GM23338 (cell line): ENCODE measurements around the gene POLA1. TPM values are rescaled to one million over a fixed set of nuclear protein-coding genes. Genes with fewer than 3 reads are reported as not detected.

ENCODE experiments used
- ATAC-seq: fragments of 200-7000 bp; cut with Tn5 transposase; 3 replicates; pipeline ENCODE4 v1.9.1; 2020
- DNase-seq: peaks from one replicate; pipeline ENCODE4 v3.0.0-alpha.2; 2015; ENCODE audit warnings: low spot score
- H2AFZ ChIP-seq: fragments of 200-600 bp; sonication (generic); 2 replicates; pipeline ENCODE4 v1.8.0; 2016; ENCODE audit warnings: antibody characterized with exemption, mild to moderate bottlenecking, moderate library complexity
- H3F3A ChIP-seq: fragments of 200-600 bp; sonication (generic); replicated peaks from 2 replicates; pipeline ENCODE4 v1.8.0; 2017; ENCODE audit warnings: antibody characterized with exemption, mixed run types, low read depth
- H3K27ac ChIP-seq: fragments of 200-600 bp; sonication (generic); 2 replicates; pipeline ENCODE4 v1.6.1; 2016; ENCODE audit warnings: low read depth
- H3K27me3 ChIP-seq: fragments of 200-600 bp; sonication (generic); 2 replicates; pipeline ENCODE4 v1.8.0; 2016; ENCODE audit warnings: mild to moderate bottlenecking, mixed run types, moderate library complexity; ENCODE audit not compliant: insufficient read depth
- H3K36me3 ChIP-seq: fragments of 200-600 bp; sonication (generic); 2 replicates; pipeline ENCODE4 v1.8.0; 2016; ENCODE audit warnings: mild to moderate bottlenecking; ENCODE audit not compliant: insufficient read depth
- H3K4me1 ChIP-seq: fragments of 200-600 bp; sonication (generic); 2 replicates; pipeline ENCODE4 v1.8.0; 2016; ENCODE audit warnings: mild to moderate bottlenecking, moderate library complexity; ENCODE audit not compliant: insufficient read depth
- H3K4me2 ChIP-seq: fragments of 200-600 bp; sonication (generic); 2 replicates; pipeline ENCODE4 v1.7.1; 2017; ENCODE audit warnings: mixed run types
- H3K4me3 ChIP-seq: fragments of 200-600 bp; sonication (generic); 2 replicates; pipeline ENCODE4 v1.6.1; 2016; ENCODE audit warnings: mixed run types
- H3K79me2 ChIP-seq: fragments of 200-600 bp; sonication (generic); replicated peaks from 2 replicates; pipeline ENCODE4 v1.8.0; 2017; ENCODE audit warnings: mild to moderate bottlenecking; ENCODE audit not compliant: insufficient read depth
- H3K9me2 ChIP-seq: fragments of 200-600 bp; sonication (generic); 2 replicates; pipeline ENCODE4 v1.8.0; 2017; ENCODE audit not compliant: insufficient read depth
- H4K20me1 ChIP-seq: fragments of 200-600 bp; sonication (generic); replicated peaks from 2 replicates; pipeline ENCODE4 v1.8.0; 2017; ENCODE audit warnings: mild to moderate bottlenecking; ENCODE audit not compliant: insufficient read depth
- H3K27ac Mint-ChIP-seq: 2 replicates; pipeline ENCODE4 v1.8.0; 2020; ENCODE audit warnings: inconsistent platforms, mild to moderate bottlenecking, moderate library complexity, mixed read lengths
- H3K27me3 Mint-ChIP-seq: 3 replicates; pipeline ENCODE4 v1.8.0; 2022; ENCODE audit warnings: low read depth, mild to moderate bottlenecking, moderate library complexity, mixed read lengths, inconsistent platforms; ENCODE audit not compliant: insufficient read depth, poor library complexity
- H3K36me3 Mint-ChIP-seq: 3 replicates; pipeline ENCODE4 v1.8.0; 2021; ENCODE audit warnings: low read depth, mild to moderate bottlenecking, inconsistent platforms, moderate library complexity, mixed read lengths
- H3K4me1 Mint-ChIP-seq: 3 replicates; pipeline ENCODE4 v1.8.0; 2020; ENCODE audit warnings: mild to moderate bottlenecking, inconsistent platforms, mixed read lengths
- H3K4me3 Mint-ChIP-seq: 3 replicates; pipeline ENCODE4 v1.8.0; 2021; ENCODE audit warnings: moderate library complexity, mild to moderate bottlenecking, inconsistent platforms, mixed read lengths
- H3K9me3 Mint-ChIP-seq: 3 replicates; pipeline ENCODE4 v1.8.0; 2020; ENCODE audit warnings: moderate library complexity, mild to moderate bottlenecking, inconsistent platforms, mixed read lengths
- CREB1 ChIP-seq: fragments of 250-450 bp; sonication (Bioruptor Pico); IDR thresholded peaks from 2 replicates; pipeline ENCODE4 v1.5.0; 2020; ENCODE audit warnings: low read depth, mild to moderate bottlenecking, moderate library complexity
- EZH2 ChIP-seq: fragments of 200-600 bp; sonication (generic); IDR thresholded peaks from one replicate; pipeline ENCODE4 v1.8.0; 2017; ENCODE audit warnings: antibody characterized with exemption, mild to moderate bottlenecking, low read depth; ENCODE audit not compliant: unreplicated experiment
- JUNB ChIP-seq: IDR thresholded peaks from one replicate; pipeline ENCODE4 v1.6.1; 2016; ENCODE audit warnings: antibody characterized with exemption; ENCODE audit not compliant: unreplicated experiment
- polyA plus RNA-seq: library from polyadenylated mRNA; unstranded; fragments of >200 nt; fragmentation: Nextera tagmentation; extraction: Ambion mirVana; gene quantifications from 2 replicates; pipeline ENCODE4 v1.2.1, GENCODE V29; 2016
- total RNA-seq: library from RNA; depleted of rRNA; stranded (reverse); fragments of >200 nt; shearing (Covaris generic); gene quantifications from 2 replicates; pipeline ENCODE4 v1.2.3, GENCODE V29; 2014
- TF ChIP-seq, protein P1 (sequence below): IDR thresholded peaks from one replicate; pipeline ENCODE4 v1.6.1; 2018; ENCODE audit warnings: antibody characterized with exemption; ENCODE audit not compliant: unreplicated experiment

The POLA1 gene
- total and polyA plus RNA-seq, 2 experiments from 2014 or later = 12.6 to 36.6 TPM

DNA sequence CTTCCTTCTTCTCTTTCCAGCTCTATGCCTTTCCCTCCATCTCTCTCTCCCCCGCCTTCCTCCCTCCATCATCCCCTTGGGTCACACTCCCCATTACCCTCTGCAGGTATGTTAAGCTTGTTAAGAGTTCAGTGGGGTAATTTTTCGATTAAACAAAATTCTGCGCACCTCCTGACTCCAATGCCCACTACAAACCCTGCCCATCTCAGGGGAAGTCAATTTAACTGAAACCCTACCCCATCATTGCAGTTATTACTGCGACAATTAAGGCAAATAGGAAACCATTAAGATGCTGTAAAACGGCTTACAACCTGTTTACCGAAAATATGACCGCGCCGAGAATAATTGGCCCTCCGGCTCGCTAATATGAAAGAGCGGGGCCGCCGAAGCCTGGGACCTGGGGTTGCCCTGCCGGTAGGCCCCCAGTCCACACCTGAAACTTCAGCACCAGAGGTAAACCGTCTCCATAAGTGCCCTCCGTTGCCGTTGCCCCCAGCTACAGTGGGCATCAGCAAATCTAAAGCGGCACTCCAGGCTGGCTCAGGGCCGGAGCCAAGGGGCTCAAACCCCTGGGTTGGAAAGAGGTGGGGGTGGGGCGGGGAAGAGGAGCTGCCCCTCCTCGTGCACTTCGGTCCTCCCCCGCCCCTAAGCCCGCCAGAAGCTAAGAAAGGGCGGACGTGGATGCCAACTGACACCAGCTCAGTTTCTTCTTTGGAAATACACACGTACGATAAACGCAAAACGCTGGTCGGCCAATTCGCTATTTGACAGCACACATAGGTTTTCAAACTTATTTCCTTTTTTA, 317.3 kb downstream of the POLA1 start:
- Mint-ChIP-seq H3K36me3 (no peaks in the 10 kb centered on the region), H3K27me3 (peaks cover 92% of the 10 kb centered on the region), H3K9me3 (0 out of 3 replicates have a peak, but pooled peaks cover 3% of the 10 kb centered on the region), H3K27ac (no peak overlapping the region), H3K4me3 (peak overlapping the region; percentile 34), H3K4me1 (peaks cover 10% of the 10 kb centered on the region)
- Histone ChIP-seq H4K20me1 (no peaks in the 10 kb centered on the region), H3K9me2 (no peaks in the 10 kb centered on the region), H3K4me2 (peak overlapping the region; percentile 65), H3F3A (0 out of 2 replicates have a peak, but pooled peaks cover 5% of the 10 kb centered on the region), H3K4me3 (peak overlapping the region; percentile 38), H3K79me2 (no peaks in the 10 kb centered on the region), H3K27me3 (peaks cover 98% of the 10 kb centered on the region), H3K36me3 (no peaks in the 10 kb centered on the region), H3K27ac (no peak overlapping the region), H2AFZ (no peak overlapping the region), H3K4me1 (peaks cover 46% of the 10 kb centered on the region; the same call in 1 of the 2 replicates)
- DNase-seq = no peak
- TF ChIP-seq, protein P1, sequence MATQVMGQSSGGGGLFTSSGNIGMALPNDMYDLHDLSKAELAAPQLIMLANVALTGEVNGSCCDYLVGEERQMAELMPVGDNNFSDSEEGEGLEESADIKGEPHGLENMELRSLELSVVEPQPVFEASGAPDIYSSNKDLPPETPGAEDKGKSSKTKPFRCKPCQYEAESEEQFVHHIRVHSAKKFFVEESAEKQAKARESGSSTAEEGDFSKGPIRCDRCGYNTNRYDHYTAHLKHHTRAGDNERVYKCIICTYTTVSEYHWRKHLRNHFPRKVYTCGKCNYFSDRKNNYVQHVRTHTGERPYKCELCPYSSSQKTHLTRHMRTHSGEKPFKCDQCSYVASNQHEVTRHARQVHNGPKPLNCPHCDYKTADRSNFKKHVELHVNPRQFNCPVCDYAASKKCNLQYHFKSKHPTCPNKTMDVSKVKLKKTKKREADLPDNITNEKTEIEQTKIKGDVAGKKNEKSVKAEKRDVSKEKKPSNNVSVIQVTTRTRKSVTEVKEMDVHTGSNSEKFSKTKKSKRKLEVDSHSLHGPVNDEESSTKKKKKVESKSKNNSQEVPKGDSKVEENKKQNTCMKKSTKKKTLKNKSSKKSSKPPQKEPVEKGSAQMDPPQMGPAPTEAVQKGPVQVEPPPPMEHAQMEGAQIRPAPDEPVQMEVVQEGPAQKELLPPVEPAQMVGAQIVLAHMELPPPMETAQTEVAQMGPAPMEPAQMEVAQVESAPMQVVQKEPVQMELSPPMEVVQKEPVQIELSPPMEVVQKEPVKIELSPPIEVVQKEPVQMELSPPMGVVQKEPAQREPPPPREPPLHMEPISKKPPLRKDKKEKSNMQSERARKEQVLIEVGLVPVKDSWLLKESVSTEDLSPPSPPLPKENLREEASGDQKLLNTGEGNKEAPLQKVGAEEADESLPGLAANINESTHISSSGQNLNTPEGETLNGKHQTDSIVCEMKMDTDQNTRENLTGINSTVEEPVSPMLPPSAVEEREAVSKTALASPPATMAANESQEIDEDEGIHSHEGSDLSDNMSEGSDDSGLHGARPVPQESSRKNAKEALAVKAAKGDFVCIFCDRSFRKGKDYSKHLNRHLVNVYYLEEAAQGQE = no peak
- TF ChIP-seq EZH2 (peak; percentile 57), CREB1 (CRISPR knock-in tag) (no peak)
- ATAC-seq = no peak

DNA sequence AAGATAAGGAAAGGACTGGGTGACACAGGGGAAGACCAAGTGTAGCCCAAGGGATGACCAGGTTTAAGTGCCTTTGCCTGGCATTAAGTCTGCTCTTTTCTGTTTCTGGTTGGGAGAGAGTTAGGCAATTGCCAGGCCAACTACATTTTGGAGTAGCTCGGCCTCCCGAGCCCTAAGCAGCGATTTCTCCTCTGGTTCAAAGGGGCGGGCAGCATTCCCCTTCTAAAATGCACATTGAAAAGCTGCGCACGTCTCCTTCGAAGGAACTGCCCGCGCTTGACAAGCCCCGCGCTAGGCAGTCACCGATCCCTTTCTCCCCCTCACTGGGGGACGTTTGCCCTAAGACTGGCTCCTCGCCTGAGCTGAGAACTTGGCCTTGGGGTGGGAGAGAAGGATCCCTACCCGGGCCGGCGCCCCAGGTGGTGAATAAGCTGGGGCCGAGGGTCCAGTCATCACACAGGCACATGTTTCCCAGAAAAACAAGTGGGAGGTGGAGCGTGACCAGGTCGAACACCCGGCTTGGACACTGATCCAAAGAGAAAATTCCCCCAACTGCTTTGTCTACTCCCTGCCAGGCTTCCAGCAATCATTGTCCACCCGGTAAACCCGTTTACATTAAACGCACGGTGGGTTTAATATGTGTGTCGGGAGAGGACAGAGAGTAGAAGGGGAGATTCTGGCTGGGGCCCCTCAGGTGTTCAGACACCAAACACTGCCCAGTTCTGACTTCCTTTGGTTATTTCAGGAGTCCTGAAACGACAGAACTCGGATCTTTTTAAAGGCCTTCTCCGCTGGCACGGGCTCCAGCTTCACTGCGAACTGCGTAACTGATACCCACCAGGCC, 318.1 kb downstream of the POLA1 start:
- Mint-ChIP-seq H3K27me3 (peaks cover 92% of the 10 kb centered on the region), H3K36me3 (no peaks in the 10 kb centered on the region), H3K9me3 (0 out of 3 replicates have a peak, but pooled peaks cover 3% of the 10 kb centered on the region), H3K27ac (no peak overlapping the region), H3K4me1 (peaks cover 11% of the 10 kb centered on the region), H3K4me3 (peak overlapping the region; percentile 58; the same call in 1 of the 3 replicates)
- Histone ChIP-seq H3K27me3 (peaks cover 98% of the 10 kb centered on the region), H4K20me1 (no peaks in the 10 kb centered on the region), H2AFZ (no peak overlapping the region), H3K9me2 (no peaks in the 10 kb centered on the region), H3F3A (0 out of 2 replicates have a peak, but pooled peaks cover 5% of the 10 kb centered on the region), H3K79me2 (no peaks in the 10 kb centered on the region), H3K4me1 (peaks cover 43% of the 10 kb centered on the region; the same call in 1 of the 2 replicates), H3K4me2 (peak overlapping the region; percentile 65), H3K36me3 (no peaks in the 10 kb centered on the region), H3K4me3 (peak overlapping the region; percentile 38), H3K27ac (no peak overlapping the region)
- TF ChIP-seq JUNB (no peak), EZH2 (peak; percentile 69)
- DNase-seq = no peak
- ATAC-seq = no peak
